ENCODE results near the gene MCCC1. TPM values are rescaled to one million over a fixed set of nuclear protein-coding genes. Genes with fewer than 3 reads are reported as not detected.

Gene MCCC1
- total and polyA plus RNA-seq, 3 donors from 2014 or later, result 22.7 to 37.8 (median 35.9) TPM

DNA sequence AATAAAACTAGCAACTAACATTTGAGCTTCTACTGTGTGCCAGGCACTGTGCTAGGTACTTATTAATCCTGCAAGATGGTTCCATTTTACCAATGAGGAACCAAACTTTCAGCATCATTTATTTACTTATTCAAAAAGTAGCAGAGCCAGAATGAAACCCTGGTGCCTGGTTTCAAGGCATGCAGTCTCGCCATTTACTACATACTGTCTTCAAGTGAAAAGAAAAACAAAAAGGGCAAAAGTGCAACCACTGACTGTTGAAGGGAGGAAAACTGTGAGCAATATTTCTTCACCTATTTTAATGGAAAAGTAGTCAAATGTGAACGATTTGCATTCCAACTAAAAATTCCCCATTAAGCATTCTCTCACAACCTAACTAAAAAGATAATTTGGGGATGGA, 127.7 kb downstream of the MCCC1 start:
- Histone ChIP-seq H3K27me3 (no peaks in the 10 kb centered on the region), H3K9me3 (no peaks in the 10 kb centered on the region), H3K27ac (no peak overlapping the region), H3K4me1 (peaks cover 9% of the 10 kb centered on the region), H3K36me3 (ENCODE audit: low read depth, missing control alignments) (no peaks in the 10 kb centered on the region), H3K4me3 (no peak overlapping the region)
- no peak for DNase-seq
- intact Hi-C loops (cut with DNase I; ENCODE audit: low total_unique reads), result no loop called here
- TF ChIP-seq POLR2A (IDR thresholded peaks at IDR 0.05), result no peak
- TF ChIP-seq, protein P1, sequence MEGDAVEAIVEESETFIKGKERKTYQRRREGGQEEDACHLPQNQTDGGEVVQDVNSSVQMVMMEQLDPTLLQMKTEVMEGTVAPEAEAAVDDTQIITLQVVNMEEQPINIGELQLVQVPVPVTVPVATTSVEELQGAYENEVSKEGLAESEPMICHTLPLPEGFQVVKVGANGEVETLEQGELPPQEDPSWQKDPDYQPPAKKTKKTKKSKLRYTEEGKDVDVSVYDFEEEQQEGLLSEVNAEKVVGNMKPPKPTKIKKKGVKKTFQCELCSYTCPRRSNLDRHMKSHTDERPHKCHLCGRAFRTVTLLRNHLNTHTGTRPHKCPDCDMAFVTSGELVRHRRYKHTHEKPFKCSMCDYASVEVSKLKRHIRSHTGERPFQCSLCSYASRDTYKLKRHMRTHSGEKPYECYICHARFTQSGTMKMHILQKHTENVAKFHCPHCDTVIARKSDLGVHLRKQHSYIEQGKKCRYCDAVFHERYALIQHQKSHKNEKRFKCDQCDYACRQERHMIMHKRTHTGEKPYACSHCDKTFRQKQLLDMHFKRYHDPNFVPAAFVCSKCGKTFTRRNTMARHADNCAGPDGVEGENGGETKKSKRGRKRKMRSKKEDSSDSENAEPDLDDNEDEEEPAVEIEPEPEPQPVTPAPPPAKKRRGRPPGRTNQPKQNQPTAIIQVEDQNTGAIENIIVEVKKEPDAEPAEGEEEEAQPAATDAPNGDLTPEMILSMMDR (IDR thresholded peaks at IDR 0.05), result no peak
- 65 to 66% methylated on average over 2 of the region's 2 CpGs for WGBS, 2 donors

GRCh38 chr3:182970811-182971418, 128.4 kb downstream of the MCCC1 start:
- Histone ChIP-seq H3K36me3 (ENCODE audit: low read depth, missing control alignments) (no peaks in the 10 kb centered on the region), H3K27ac (no peak overlapping the region), H3K9me3 (no peaks in the 10 kb centered on the region), H3K4me3 (no peak overlapping the region), H3K27me3 (no peaks in the 10 kb centered on the region), H3K4me1 (peaks cover 9% of the 10 kb centered on the region)
- TF ChIP-seq, protein P1 (IDR thresholded peaks at IDR 0.05), result no peak
- no peak for TF ChIP-seq POLR2A (IDR thresholded peaks at IDR 0.05)
- intact Hi-C loops (cut with DNase I; ENCODE audit: low total_unique reads), result no loop called here
- no peak for DNase-seq
- WGBS, 2 donors, result 85 to 87% methylated on average over 3 of the region's 3 CpGs

GRCh38 chr3:182969853-182970252, 129.4 kb downstream of the MCCC1 start:
- intact Hi-C loops (cut with DNase I; ENCODE audit: low total_unique reads), result no loop called here
- TF ChIP-seq POLR2A (IDR thresholded peaks at IDR 0.05), result no peak
- TF ChIP-seq, protein P1 (IDR thresholded peaks at IDR 0.05), result no peak
- no peak overlapping the region for H3K27ac ChIP-seq
- no peak overlapping the region for H3K4me3 ChIP-seq
- H3K36me3 ChIP-seq (ENCODE audit: low read depth, missing control alignments), result no peaks in the 10 kb centered on the region
- no peak for DNase-seq
- H3K9me3 ChIP-seq, result no peaks in the 10 kb centered on the region
- WGBS, 2 donors, result 90 to 92% methylated on average over 7 of the region's 7 CpGs
- no peaks in the 10 kb centered on the region for H3K27me3 ChIP-seq
- peaks cover 9% of the 10 kb centered on the region for H3K4me1 ChIP-seq

GRCh38 chr3:182969277-182969676, 130.0 kb downstream of the MCCC1 start:
- no peaks in the 10 kb centered on the region for H3K9me3 ChIP-seq
- H3K4me1 ChIP-seq, result peaks cover 9% of the 10 kb centered on the region
- intact Hi-C loops (cut with DNase I; ENCODE audit: low total_unique reads), result no loop called here
- no peak for DNase-seq
- no peak overlapping the region for H3K27ac ChIP-seq
- H3K4me3 ChIP-seq, result no peak overlapping the region
- TF ChIP-seq POLR2A (IDR thresholded peaks at IDR 0.05), result no peak
- TF ChIP-seq, protein P1 (IDR thresholded peaks at IDR 0.05), result no peak
- no peaks in the 10 kb centered on the region for H3K36me3 ChIP-seq (ENCODE audit: low read depth, missing control alignments)
- H3K27me3 ChIP-seq, result no peaks in the 10 kb centered on the region
